Breast epithelium (tissue), 4 donors: ENCODE data around the gene PHACTR3. TPM values are rescaled to one million over a fixed set of nuclear protein-coding genes. Genes with fewer than 3 reads are reported as not detected.

Experiments used
- DNase-seq, 2 donors: peaks; one replicate each; pipeline ENCODE4 v3.0.0-alpha.2; 2019; ENCODE audit warnings: low spot score in 2 of 2
- H3K27ac ChIP-seq, 2 donors: fragments of 200-600 bp; sonication (generic) in 1 of 2; one replicate each; pipeline ENCODE4 v1.5.1; 2016 to 2019; ENCODE audit warnings: mild to moderate bottlenecking in 1 of 2
- H3K27me3 ChIP-seq, 2 donors: fragments of 200-600 bp; sonication (generic) in 1 of 2; one replicate each; pipeline versions ENCODE4 v1.5.1 to v1.6.0; 2017 to 2019; ENCODE audit warnings: control low read depth in 1 of 2, mild to moderate bottlenecking in 1 of 2
- H3K36me3 ChIP-seq: fragments of 200-600 bp; one replicate; pipeline ENCODE4 v1.5.1; 2019
- H3K4me1 ChIP-seq, 2 donors: fragments of 200-600 bp; sonication (generic); one replicate each; pipeline ENCODE4 v1.5.1; 2016 to 2019; ENCODE audit warnings: control low read depth in 1 of 2
- H3K4me3 ChIP-seq, 3 donors: fragments of 200-600 bp; sonication (generic); 1 replicate in 2 of 3; 2 replicates in 1 of 3; pipeline ENCODE4 v1.5.1; 2016 to 2019; ENCODE audit warnings: mild to moderate bottlenecking in 3 of 3, moderate library complexity in 2 of 3
- H3K9me3 ChIP-seq, 2 donors: fragments of 200-600 bp; sonication (generic) in 1 of 2; one replicate each; pipeline ENCODE4 v1.5.1; 2016 to 2019; ENCODE audit warnings: control low read depth in 1 of 2
- CTCF ChIP-seq, 3 donors: fragments of 450-650 bp; IDR thresholded peaks; one replicate each; pipeline ENCODE4 v1.5.1; 2016 to 2017; ENCODE audit warnings: antibody characterized with exemption in 3 of 3, mild to moderate bottlenecking in 3 of 3, moderate library complexity in 3 of 3
- POLR2A ChIP-seq: fragments of 450-650 bp; IDR thresholded peaks from one replicate; pipeline ENCODE4 v1.6.1; 2016; ENCODE audit warnings: antibody characterized with exemption, mild to moderate bottlenecking, moderate library complexity
- POLR2AphosphoS5 ChIP-seq, 3 donors: sonication (generic); formaldehyde crosslinking; IDR thresholded peaks; one replicate each; pipeline ENCODE4 v1.6.1; 2017; ENCODE audit warnings: antibody characterized with exemption in 3 of 3
- intact Hi-C: fragments of 100-400 bp; cut with DNase I; formaldehyde crosslinking; loops from one replicate; pipeline ENCODE4 v1.15.1; 2023; ENCODE audit warnings: low total_unique reads
- total RNA-seq, 3 donors: library from RNA; depleted of rRNA; stranded (reverse); fragments of >200 nt; gene quantifications; one replicate each; pipeline ENCODE4 v1.1.0, GENCODE V29; 2016

Gene PHACTR3
- total RNA-seq, 3 donors from 2014 or later = 0.16 to 0.33 (median 0.29) TPM

DNA sequence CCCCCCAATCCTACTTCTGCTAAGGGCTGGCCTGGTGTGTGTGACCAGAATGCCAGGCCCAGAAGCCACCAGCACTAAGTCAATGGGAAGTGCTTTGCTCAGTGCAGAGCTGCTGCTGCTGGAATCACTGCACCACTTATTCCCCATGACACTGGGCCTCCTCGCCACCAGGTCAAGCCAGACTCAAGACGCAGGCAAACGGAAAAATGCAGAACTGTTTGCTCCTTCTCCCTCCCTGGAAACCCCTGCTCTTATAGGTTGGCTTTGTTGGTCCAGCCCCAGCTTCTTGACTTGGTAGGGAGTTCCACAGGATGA is 121.9 kb downstream of the PHACTR3 start:
- no peak overlapping the region for H3K27ac ChIP-seq
- no peaks in the 10 kb centered on the region for H3K9me3 ChIP-seq
- TF ChIP-seq CTCF (IDR thresholded peaks at IDR 0.05) (no peak), POLR2AphosphoS5 (IDR thresholded peaks at IDR 0.05) (no peak), POLR2A (no peak)
- DNase-seq = no peak
- H3K4me3 ChIP-seq = no peak overlapping the region
- H3K4me1 ChIP-seq = no peaks in the 10 kb centered on the region
- H3K27me3 ChIP-seq = peaks cover 0 to 42% of the 10 kb centered on the region in 2 donors
- intact Hi-C loops = no loop called here
- no peaks in the 10 kb centered on the region for H3K36me3 ChIP-seq

DNA sequence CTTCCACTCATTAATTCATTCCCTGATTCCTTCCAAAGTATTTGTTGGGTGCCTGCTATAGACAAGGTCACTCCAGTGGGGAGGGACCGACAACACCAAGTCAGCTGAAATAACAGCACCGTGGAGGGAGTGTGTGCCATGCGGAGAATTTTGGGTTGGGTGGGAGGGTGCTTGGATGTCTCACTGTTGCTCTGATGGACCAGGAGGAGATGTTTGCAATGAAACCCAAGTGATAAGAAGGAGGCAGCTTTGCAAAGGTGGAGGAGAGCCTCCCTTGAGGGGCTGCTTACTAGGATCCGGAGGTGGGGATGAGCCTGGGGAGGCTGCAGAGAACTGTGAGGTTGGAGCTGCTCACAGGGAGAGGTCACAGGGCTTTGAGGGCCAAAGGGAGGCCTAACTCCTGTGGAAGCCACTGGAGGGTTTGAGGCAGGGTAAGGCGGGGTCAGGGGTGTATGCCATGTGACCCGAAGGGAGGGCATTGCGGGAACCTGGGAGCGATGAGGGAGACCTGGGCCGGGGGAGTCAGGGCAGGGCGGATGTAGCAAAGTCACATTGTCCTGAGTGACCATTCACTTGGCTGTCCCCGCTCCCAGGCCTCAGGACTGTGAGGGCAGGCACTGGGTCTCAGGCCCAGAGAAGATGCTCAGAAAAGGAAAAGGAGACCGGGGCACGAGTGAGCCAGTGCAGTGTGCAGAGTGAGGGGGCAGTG is 124.5 kb downstream of the PHACTR3 start:
- H3K4me1 ChIP-seq = no peaks in the 10 kb centered on the region
- DNase-seq = no peak
- no peaks in the 10 kb centered on the region for H3K9me3 ChIP-seq
- H3K27ac ChIP-seq = no peak overlapping the region
- TF ChIP-seq POLR2A (no peak), CTCF (IDR thresholded peaks at IDR 0.05) (no peak), POLR2AphosphoS5 (IDR thresholded peaks at IDR 0.05) (no peak)
- H3K4me3 ChIP-seq = no peak overlapping the region
- H3K36me3 ChIP-seq = no peaks in the 10 kb centered on the region
- intact Hi-C loops = no loop called here
- H3K27me3 ChIP-seq = peaks cover 0 to 40% of the 10 kb centered on the region in 2 donors

GRCh38 chr20:59729506-59729905 is 125.2 kb downstream of the PHACTR3 start:
- Histone ChIP-seq H3K9me3 (no peaks in the 10 kb centered on the region), H3K27me3 (peaks cover 0 to 38% of the 10 kb centered on the region in 2 donors), H3K36me3 (no peaks in the 10 kb centered on the region), H3K4me1 (no peaks in the 10 kb centered on the region), H3K4me3 (no peak overlapping the region), H3K27ac (no peak overlapping the region)
- no peak for DNase-seq
- no peak for TF ChIP-seq POLR2AphosphoS5 (IDR thresholded peaks at IDR 0.05)
- TF ChIP-seq CTCF (IDR thresholded peaks at IDR 0.05) = no peak
- no peak for TF ChIP-seq POLR2A
- intact Hi-C loops = no loop called here

DNA sequence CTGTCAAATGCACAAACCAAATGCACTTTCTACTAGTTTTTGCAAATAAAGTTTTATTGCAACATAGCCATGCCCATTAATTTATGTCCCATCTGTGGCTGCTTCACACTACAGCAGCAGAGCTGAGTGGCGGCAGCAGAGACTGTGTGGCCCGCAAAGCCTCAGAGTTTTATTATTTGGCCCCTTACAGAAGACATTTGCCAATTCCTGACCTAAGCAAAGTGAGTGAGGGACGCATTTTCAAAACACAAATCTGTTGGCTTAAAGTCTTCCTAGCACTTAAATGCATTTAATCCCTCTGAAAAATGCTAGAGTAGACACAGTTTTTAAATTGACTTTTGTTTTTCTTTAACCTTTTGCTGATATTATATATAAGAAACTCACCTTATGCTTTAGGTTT is 126.4 kb downstream of the PHACTR3 start:
- no peak for DNase-seq
- intact Hi-C loops = no loop called here
- H3K27ac ChIP-seq = no peak overlapping the region
- no peak overlapping the region for H3K4me3 ChIP-seq
- H3K36me3 ChIP-seq = no peaks in the 10 kb centered on the region
- no peak for TF ChIP-seq CTCF (IDR thresholded peaks at IDR 0.05)
- no peak for TF ChIP-seq POLR2AphosphoS5 (IDR thresholded peaks at IDR 0.05)
- TF ChIP-seq POLR2A = no peak
- H3K9me3 ChIP-seq = no peaks in the 10 kb centered on the region
- H3K27me3 ChIP-seq = peaks cover 0 to 37% of the 10 kb centered on the region in 2 donors
- no peaks in the 10 kb centered on the region for H3K4me1 ChIP-seq

DNA sequence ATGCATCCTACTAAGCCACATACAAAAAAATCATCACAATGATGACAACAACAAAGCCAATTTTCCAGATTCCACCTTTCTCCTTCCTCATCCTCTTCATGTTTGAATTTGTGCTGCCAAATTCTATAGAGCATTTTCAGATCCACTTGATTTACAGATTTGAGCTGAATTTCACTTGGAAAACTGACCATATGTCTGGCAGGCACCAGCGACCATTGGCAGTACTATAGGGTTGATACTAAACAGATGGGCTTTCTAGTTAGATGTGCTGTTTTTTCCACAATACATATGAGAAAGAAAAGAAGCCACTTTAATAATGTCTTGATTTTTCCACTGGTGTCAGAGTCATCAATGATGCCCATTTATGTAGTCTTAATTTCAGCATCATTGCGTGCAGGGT is 127.0 kb downstream of the PHACTR3 start:
- H3K4me1 ChIP-seq = no peaks in the 10 kb centered on the region
- intact Hi-C loops = no loop called here
- no peak for DNase-seq
- no peak overlapping the region for H3K4me3 ChIP-seq
- no peak overlapping the region for H3K27ac ChIP-seq
- peaks cover 0 to 39% of the 10 kb centered on the region in 2 donors for H3K27me3 ChIP-seq
- no peak for TF ChIP-seq CTCF (IDR thresholded peaks at IDR 0.05)
- TF ChIP-seq POLR2AphosphoS5 (IDR thresholded peaks at IDR 0.05) = no peak
- no peak for TF ChIP-seq POLR2A
- no peaks in the 10 kb centered on the region for H3K36me3 ChIP-seq
- H3K9me3 ChIP-seq = no peaks in the 10 kb centered on the region
